ENCODE results near the gene GUCY2D.

GUCY2D gene

DNA sequence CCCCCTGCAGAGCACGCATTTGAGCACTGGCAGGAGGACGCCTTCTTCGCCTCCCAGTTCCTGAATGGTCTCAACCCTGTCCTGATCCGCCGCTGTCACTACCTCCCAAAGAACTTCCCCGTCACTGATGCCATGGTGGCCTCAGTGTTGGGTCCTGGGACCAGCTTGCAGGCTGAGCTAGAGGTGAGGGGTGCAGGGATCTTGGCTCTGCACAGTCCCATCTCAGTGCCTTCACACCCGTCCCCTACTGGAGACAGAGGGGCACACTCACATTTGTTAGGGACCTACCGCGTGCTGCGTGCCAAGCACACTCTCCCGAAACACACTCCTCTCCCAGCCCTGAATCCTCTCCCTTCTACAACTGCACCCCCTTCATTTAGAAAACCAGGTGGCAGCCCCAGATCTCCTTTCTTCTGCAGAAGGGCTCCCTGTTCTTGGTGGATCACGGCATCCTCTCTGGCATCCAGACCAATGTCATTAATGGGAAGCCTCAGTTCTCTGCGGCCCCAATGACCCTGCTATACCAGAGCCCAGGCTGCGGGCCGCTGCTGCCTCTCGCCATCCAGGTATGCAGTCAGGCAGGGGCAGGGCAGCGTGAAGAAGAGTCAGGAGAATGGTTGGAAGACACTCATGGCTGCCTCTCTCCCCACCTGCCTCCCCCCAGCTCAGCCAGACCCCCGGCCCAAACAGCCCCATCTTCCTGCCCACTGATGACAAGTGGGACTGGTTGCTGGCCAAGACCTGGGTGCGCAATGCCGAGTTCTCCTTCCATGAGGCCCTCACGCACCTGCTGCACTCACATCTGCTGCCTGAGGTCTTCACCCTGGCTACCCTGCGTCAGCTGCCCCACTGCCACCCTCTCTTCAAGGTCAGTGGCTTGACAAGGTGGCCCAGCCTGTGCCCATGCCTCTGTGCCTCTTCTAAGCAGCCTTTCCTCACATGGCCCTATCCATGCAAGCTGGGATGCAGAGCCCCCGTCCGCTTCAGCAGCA lies 42.7 kb downstream of the GUCY2D start:
- Histone ChIP-seq H3K4me2 (ENCODE audit: low read depth, low read length, poor library complexity, severe bottlenecking) (no peak overlapping the region), H3K4me1 (ENCODE audit: insufficient read depth, low read length, poor library complexity, severe bottlenecking) (peaks cover 5% of the 10 kb centered on the region), H3K79me2 (ENCODE audit: insufficient read depth, low read length) (no peaks in the 10 kb centered on the region), H3K4me3 (ENCODE audit: low read length, poor library complexity, severe bottlenecking) (no peak overlapping the region), H3K27me3 (ENCODE audit: insufficient read depth, low read length, poor library complexity, severe bottlenecking) (no peaks in the 10 kb centered on the region), H3K9ac (ENCODE audit: low read depth, low read length, poor library complexity, severe bottlenecking) (no peak overlapping the region), H3K9me2 (replicated peaks; ENCODE audit: low read depth, low read length) (no peaks in the 10 kb centered on the region), H3F3A (ENCODE audit: low read depth) (no peaks in the 10 kb centered on the region), H3K36me3 (ENCODE audit: insufficient read depth, low read length) (no peaks in the 10 kb centered on the region), H2AFZ (ENCODE audit: low read length) (no peak overlapping the region), H4K20me1 (ENCODE audit: insufficient read depth, low read length, poor library complexity, severe bottlenecking) (no peaks in the 10 kb centered on the region), H3K9me3 (ENCODE audit: insufficient read depth, low read depth, low read length) (no peaks in the 10 kb centered on the region)
- TF ChIP-seq, protein P1, sequence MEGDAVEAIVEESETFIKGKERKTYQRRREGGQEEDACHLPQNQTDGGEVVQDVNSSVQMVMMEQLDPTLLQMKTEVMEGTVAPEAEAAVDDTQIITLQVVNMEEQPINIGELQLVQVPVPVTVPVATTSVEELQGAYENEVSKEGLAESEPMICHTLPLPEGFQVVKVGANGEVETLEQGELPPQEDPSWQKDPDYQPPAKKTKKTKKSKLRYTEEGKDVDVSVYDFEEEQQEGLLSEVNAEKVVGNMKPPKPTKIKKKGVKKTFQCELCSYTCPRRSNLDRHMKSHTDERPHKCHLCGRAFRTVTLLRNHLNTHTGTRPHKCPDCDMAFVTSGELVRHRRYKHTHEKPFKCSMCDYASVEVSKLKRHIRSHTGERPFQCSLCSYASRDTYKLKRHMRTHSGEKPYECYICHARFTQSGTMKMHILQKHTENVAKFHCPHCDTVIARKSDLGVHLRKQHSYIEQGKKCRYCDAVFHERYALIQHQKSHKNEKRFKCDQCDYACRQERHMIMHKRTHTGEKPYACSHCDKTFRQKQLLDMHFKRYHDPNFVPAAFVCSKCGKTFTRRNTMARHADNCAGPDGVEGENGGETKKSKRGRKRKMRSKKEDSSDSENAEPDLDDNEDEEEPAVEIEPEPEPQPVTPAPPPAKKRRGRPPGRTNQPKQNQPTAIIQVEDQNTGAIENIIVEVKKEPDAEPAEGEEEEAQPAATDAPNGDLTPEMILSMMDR (conservative IDR thresholded peaks at IDR 0.05; ENCODE audit: low read length) = no peak
- TF ChIP-seq EZH2phosphoT487 (IDR thresholded peaks at IDR 0.05; ENCODE audit: borderline replicate concordance) = no peak

DNA sequence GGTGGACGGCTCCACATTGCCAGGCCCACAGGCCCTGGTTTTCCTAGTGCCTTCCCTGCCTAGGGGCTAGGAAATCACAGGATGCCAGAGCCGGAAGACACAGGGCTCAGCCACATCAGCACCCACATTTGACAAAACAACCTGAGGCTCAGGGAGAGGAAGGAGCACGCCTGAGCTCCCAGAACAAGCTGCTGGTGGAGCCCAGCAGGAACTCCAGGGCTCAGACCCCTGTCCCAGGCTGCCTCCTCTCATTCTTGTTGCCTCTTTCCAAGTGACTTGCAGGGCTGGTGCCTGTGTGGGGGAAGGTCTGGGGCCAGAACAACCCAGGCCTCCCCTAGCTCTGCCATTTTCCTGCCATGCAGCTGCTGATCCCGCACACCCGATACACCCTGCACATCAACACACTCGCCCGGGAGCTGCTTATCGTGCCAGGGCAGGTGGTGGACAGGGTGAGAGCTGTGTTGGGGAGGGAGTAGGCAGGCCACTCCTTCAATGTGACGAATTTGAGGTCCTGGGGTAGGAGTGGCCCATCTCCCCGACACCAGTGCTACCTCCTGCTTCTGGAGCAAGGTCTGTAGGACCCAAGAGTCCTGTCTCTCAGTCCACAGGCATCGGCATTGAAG lies 44.0 kb downstream of the GUCY2D start:
- Histone ChIP-seq H3K4me2 (ENCODE audit: low read depth, low read length, poor library complexity, severe bottlenecking) (no peak overlapping the region), H3K79me2 (ENCODE audit: insufficient read depth, low read length) (no peaks in the 10 kb centered on the region), H3K9ac (ENCODE audit: low read depth, low read length, poor library complexity, severe bottlenecking) (no peak overlapping the region), H4K20me1 (ENCODE audit: insufficient read depth, low read length, poor library complexity, severe bottlenecking) (no peaks in the 10 kb centered on the region), H3K4me1 (ENCODE audit: insufficient read depth, low read length, poor library complexity, severe bottlenecking) (no peaks in the 10 kb centered on the region), H3F3A (ENCODE audit: low read depth) (no peaks in the 10 kb centered on the region), H3K9me2 (replicated peaks; ENCODE audit: low read depth, low read length) (no peaks in the 10 kb centered on the region), H3K9me3 (ENCODE audit: insufficient read depth, low read depth, low read length) (no peaks in the 10 kb centered on the region), H3K4me3 (ENCODE audit: low read length, poor library complexity, severe bottlenecking) (no peak overlapping the region), H3K36me3 (ENCODE audit: insufficient read depth, low read length) (no peaks in the 10 kb centered on the region), H2AFZ (ENCODE audit: low read length) (no peak overlapping the region), H3K27me3 (ENCODE audit: insufficient read depth, low read length, poor library complexity, severe bottlenecking) (no peaks in the 10 kb centered on the region)
- no peak for TF ChIP-seq EZH2phosphoT487 (IDR thresholded peaks at IDR 0.05; ENCODE audit: borderline replicate concordance)
- TF ChIP-seq, protein P1 (conservative IDR thresholded peaks at IDR 0.05; ENCODE audit: low read length) = no peak

GRCh38 chr17:8046929-8047768 lies 44.7 kb downstream of the GUCY2D start:
- no peaks in the 10 kb centered on the region for H3F3A ChIP-seq (ENCODE audit: low read depth)
- no peaks in the 10 kb centered on the region for H3K9me3 ChIP-seq (ENCODE audit: insufficient read depth, low read depth, low read length)
- no peak overlapping the region for H2AFZ ChIP-seq (ENCODE audit: low read length)
- no peak overlapping the region for H3K9ac ChIP-seq (ENCODE audit: low read depth, low read length, poor library complexity, severe bottlenecking)
- no peaks in the 10 kb centered on the region for H4K20me1 ChIP-seq (ENCODE audit: insufficient read depth, low read length, poor library complexity, severe bottlenecking)
- H3K36me3 ChIP-seq (ENCODE audit: insufficient read depth, low read length) = no peaks in the 10 kb centered on the region
- no peaks in the 10 kb centered on the region for H3K79me2 ChIP-seq (ENCODE audit: insufficient read depth, low read length)
- no peaks in the 10 kb centered on the region for H3K9me2 ChIP-seq (replicated peaks; ENCODE audit: low read depth, low read length)
- no peaks in the 10 kb centered on the region for H3K4me1 ChIP-seq (ENCODE audit: insufficient read depth, low read length, poor library complexity, severe bottlenecking)
- H3K4me3 ChIP-seq (ENCODE audit: low read length, poor library complexity, severe bottlenecking) = no peak overlapping the region
- H3K27me3 ChIP-seq (ENCODE audit: insufficient read depth, low read length, poor library complexity, severe bottlenecking) = no peaks in the 10 kb centered on the region
- no peak overlapping the region for H3K4me2 ChIP-seq (ENCODE audit: low read depth, low read length, poor library complexity, severe bottlenecking)
- TF ChIP-seq, protein P1 (conservative IDR thresholded peaks at IDR 0.05; ENCODE audit: low read length) = no peak
- no peak for TF ChIP-seq EZH2phosphoT487 (IDR thresholded peaks at IDR 0.05; ENCODE audit: borderline replicate concordance)

Data from Loucy (cell line).